Measurements from ENCODE around the gene CLDN6. TPM values are rescaled to one million over a fixed set of nuclear protein-coding genes. Genes with fewer than 3 reads are reported as not detected.
"Not testable (repeated sequence)": the region's sequence is repeated elsewhere in the genome, so short reads cannot be mapped to it uniquely, and the experiment has no call there.

CLDN6 gene
- 0.72 TPM for total RNA-seq (ENCODE audit: insufficient read depth, low replicate concordance)

- no peak for DNase-seq (ENCODE audit: low spot score)
Observed at GRCh38 chr16:3017794-3018506, at the start of gene CLDN6. CLDN6 (minus strand) TSS chr16:3018183; CDS start chr16:3016021, 2,162 bp downstream.

GRCh38 chr16:3066440-3066748 lies 48.4 kb upstream of the CLDN6 start:
- DNase-seq (ENCODE audit: low spot score) = no peak

- DNase-seq (ENCODE audit: low spot score) = no peak
Observed at GRCh38 chr16:3065742-3066439, 47.9 kb upstream of the CLDN6 start.

- DNase-seq (ENCODE audit: low spot score) = peak; percentile 57
Observed at GRCh38 chr16:3065069-3065741, 47.2 kb upstream of the CLDN6 start, which contains the start of gene IL32. IL32 (plus strand) TSS chr16:3065640; CDS start chr16:3065812, 172 bp downstream.

- DNase-seq (ENCODE audit: low spot score) = no peak
Observed at GRCh38 chr16:3063625-3064386, 45.8 kb upstream of the CLDN6 start.

- no peak for DNase-seq (ENCODE audit: low spot score)
Observed at GRCh38 chr16:3062553-3062952, 44.6 kb upstream of the CLDN6 start.

GRCh38 chr16:3060339-3061127 lies 42.5 kb upstream of the CLDN6 start:
- DNase-seq (ENCODE audit: low spot score) = peak; percentile 36

- DNase-seq (ENCODE audit: low spot score) = no peak
Observed at GRCh38 chr16:3059723-3060242, 41.8 kb upstream of the CLDN6 start.

- DNase-seq (ENCODE audit: low spot score) = peak; percentile 88
Observed at GRCh38 chr16:3059041-3059722, 41.2 kb upstream of the CLDN6 start.

- peak; percentile 38 for DNase-seq (ENCODE audit: low spot score)
Observed at GRCh38 chr16:3058139-3059030, 40.4 kb upstream of the CLDN6 start.

GRCh38 chr16:3057181-3058138 lies 39.5 kb upstream of the CLDN6 start:
- no peak for DNase-seq (ENCODE audit: low spot score)

- DNase-seq (ENCODE audit: low spot score) = no peak
Observed at GRCh38 chr16:3056336-3057180, 38.6 kb upstream of the CLDN6 start.

GRCh38 chr16:3055734-3056115 lies 37.7 kb upstream of the CLDN6 start:
- DNase-seq (ENCODE audit: low spot score) = not testable (repeated sequence)

GRCh38 chr16:3054965-3055733 lies 37.2 kb upstream of the CLDN6 start:
- no peak for DNase-seq (ENCODE audit: low spot score)

GRCh38 chr16:3053330-3053710 lies 35.3 kb upstream of the CLDN6 start:
- DNase-seq (ENCODE audit: low spot score) = not testable (repeated sequence)

Measured in umbilical cord (tissue), 2 donors.